ENCODE measurements around the gene NELFCD. TPM values are rescaled to one million over a fixed set of nuclear protein-coding genes. Genes with fewer than 3 reads are reported as not detected.

Gene NELFCD
- total RNA-seq, 2 experiments from 2014 or later, result 95.7 to 97.0 TPM

DNA sequence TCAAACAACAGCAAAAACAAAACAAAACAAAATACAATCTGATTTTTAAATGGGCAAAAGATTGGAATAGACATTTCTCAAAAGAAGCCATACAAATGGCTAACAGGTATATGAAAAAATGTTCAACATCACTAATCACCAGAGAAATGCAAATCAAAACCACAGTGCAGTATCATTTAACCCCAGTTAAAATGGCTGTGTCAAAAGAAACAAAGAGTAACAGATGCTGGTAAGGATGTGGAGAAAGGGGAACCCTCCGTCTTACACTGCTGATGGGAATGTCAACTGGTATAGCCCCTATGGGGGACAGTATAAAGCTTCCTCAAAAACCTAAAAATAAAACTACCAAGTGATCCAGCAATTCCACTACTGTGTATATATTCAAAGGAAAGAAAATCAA lies 10.9 kb upstream of the NELFCD start:
- Histone ChIP-seq H3K27ac (ENCODE audit: low read depth in 1 of 2, low read length in 2 of 2) (no peak overlapping the region), H3K4me3 (ENCODE audit: low read length) (no peak overlapping the region), H3K36me3 (ENCODE audit: insufficient read depth, low read length) (no peaks in the 10 kb centered on the region), H3K9me3 (ENCODE audit: control insufficient read depth in 1 of 2, insufficient read depth in 1 of 2, low read length in 2 of 2) (peaks cover 5 to 6% of the 10 kb centered on the region in 2 experiments), H3K4me1 (ENCODE audit: insufficient read depth, low read length) (no peaks in the 10 kb centered on the region), H3K27me3 (ENCODE audit: control insufficient read depth in 1 of 2, insufficient read depth in 2 of 2, low read length in 2 of 2) (no peaks in the 10 kb centered on the region)
- TF ChIP-seq, protein P1, sequence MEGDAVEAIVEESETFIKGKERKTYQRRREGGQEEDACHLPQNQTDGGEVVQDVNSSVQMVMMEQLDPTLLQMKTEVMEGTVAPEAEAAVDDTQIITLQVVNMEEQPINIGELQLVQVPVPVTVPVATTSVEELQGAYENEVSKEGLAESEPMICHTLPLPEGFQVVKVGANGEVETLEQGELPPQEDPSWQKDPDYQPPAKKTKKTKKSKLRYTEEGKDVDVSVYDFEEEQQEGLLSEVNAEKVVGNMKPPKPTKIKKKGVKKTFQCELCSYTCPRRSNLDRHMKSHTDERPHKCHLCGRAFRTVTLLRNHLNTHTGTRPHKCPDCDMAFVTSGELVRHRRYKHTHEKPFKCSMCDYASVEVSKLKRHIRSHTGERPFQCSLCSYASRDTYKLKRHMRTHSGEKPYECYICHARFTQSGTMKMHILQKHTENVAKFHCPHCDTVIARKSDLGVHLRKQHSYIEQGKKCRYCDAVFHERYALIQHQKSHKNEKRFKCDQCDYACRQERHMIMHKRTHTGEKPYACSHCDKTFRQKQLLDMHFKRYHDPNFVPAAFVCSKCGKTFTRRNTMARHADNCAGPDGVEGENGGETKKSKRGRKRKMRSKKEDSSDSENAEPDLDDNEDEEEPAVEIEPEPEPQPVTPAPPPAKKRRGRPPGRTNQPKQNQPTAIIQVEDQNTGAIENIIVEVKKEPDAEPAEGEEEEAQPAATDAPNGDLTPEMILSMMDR (IDR thresholded peaks at IDR 0.05), result no peak
- Mint-ChIP-seq H3K27ac (no peak overlapping the region), H3K27me3 (peaks cover 5% of the 10 kb centered on the region), H3K4me1 (ENCODE audit: low read depth) (no peaks in the 10 kb centered on the region), H3K36me3 (ENCODE audit: low read depth) (no peaks in the 10 kb centered on the region), H3K4me3 (no peak overlapping the region), H3K9me3 (no peaks in the 10 kb centered on the region)
- intact Hi-C loops (cut with DNase I, micrococcal nuclease), result no loop called here
- ChIA-PET POLR2A (interaction anchor here (1.2 kb wide), 1 partner anchor 9 kb away, joined by 3 read pairs; no protein-coding TSS in a partner anchor), CTCF (no interaction called here)
- no peak for DNase-seq
- no peak for ATAC-seq (ENCODE audit: poor library complexity)

DNA sequence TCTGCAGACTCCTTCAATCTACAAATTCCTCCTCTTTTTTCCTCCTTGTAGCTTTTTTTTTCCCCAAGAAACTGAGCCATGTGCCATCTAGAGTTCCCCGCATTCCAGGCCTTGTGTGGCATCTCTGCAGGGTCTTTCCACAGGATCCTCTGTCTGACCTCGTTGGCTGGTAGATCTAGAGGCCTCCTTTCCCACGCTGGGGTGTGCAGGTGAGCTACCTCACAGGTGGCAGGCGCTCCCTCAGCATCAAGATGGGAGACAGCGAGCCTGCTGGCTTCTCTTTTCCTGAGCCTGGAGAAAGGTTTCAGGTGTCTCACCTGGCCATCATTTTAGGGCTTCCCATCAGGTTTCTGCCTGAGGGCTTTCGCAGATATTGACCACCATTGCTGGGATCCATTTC lies 9.6 kb upstream of the NELFCD start:
- Histone ChIP-seq H3K36me3 (ENCODE audit: insufficient read depth, low read length) (no peaks in the 10 kb centered on the region), H3K9me3 (ENCODE audit: control insufficient read depth in 1 of 2, insufficient read depth in 1 of 2, low read length in 2 of 2) (peaks cover 6 to 17% of the 10 kb centered on the region in 2 experiments), H3K27me3 (ENCODE audit: control insufficient read depth in 1 of 2, insufficient read depth in 2 of 2, low read length in 2 of 2) (no peaks in the 10 kb centered on the region), H3K4me1 (ENCODE audit: insufficient read depth, low read length) (no peaks in the 10 kb centered on the region), H3K4me3 (ENCODE audit: low read length) (no peak overlapping the region), H3K27ac (ENCODE audit: low read depth in 1 of 2, low read length in 2 of 2) (no peak overlapping the region)
- DNase-seq (no peak), ATAC-seq (ENCODE audit: poor library complexity) (no peak)
- H3K36me3 Mint-ChIP-seq (ENCODE audit: low read depth), result no peaks in the 10 kb centered on the region
- CTCF ChIA-PET, result no interaction called here
- TF ChIP-seq, protein P1 (IDR thresholded peaks at IDR 0.05), result no peak
- no peak overlapping the region for H3K4me3 Mint-ChIP-seq
- H3K27me3 Mint-ChIP-seq, result peaks cover 5% of the 10 kb centered on the region
- no peaks in the 10 kb centered on the region for H3K4me1 Mint-ChIP-seq (ENCODE audit: low read depth)
- no peaks in the 10 kb centered on the region for H3K9me3 Mint-ChIP-seq
- intact Hi-C loops (cut with DNase I, micrococcal nuclease), result no loop called here
- no peak overlapping the region for H3K27ac Mint-ChIP-seq
- POLR2A ChIA-PET, result interaction anchor here (0.7 kb wide), 1 partner anchor 32 kb away, joined by 4 read pairs; no protein-coding TSS in a partner anchor

DNA sequence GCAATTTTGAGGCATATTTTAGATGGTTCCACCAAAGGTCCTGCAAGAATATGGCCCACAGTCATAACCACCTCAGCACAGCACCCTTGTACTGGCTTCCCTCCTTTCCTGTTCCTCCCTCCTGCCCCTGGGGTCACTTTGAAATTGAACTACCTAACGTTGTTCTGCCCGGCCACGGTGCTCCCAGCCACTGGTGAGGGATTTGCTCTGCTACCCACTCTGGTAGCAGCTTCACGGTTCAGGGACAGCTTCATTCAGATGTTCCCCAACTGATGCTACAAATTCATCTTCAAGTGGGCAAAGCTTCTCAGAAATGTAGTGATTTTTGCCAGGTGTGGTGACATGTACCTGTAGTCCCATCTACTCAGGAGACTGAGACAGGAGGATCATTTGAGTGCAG lies 7.9 kb upstream of the NELFCD start:
- POLR2A ChIA-PET, result no interaction called here
- Mint-ChIP-seq H3K36me3 (ENCODE audit: low read depth) (no peaks in the 10 kb centered on the region), H3K27me3 (peaks cover 5% of the 10 kb centered on the region), H3K27ac (no peak overlapping the region), H3K4me3 (no peak overlapping the region), H3K9me3 (peaks cover 3% of the 10 kb centered on the region), H3K4me1 (ENCODE audit: low read depth) (no peaks in the 10 kb centered on the region)
- Histone ChIP-seq H3K4me1 (ENCODE audit: insufficient read depth, low read length) (no peaks in the 10 kb centered on the region), H3K27me3 (ENCODE audit: control insufficient read depth in 1 of 2, insufficient read depth in 2 of 2, low read length in 2 of 2) (no peaks in the 10 kb centered on the region), H3K4me3 (ENCODE audit: low read length) (no peak overlapping the region), H3K9me3 (ENCODE audit: control insufficient read depth in 1 of 2, insufficient read depth in 1 of 2, low read length in 2 of 2) (peaks cover 6 to 17% of the 10 kb centered on the region in 2 experiments), H3K27ac (ENCODE audit: low read depth in 1 of 2, low read length in 2 of 2) (no peak overlapping the region), H3K36me3 (ENCODE audit: insufficient read depth, low read length) (no peaks in the 10 kb centered on the region)
- CTCF ChIA-PET, result no interaction called here
- intact Hi-C loops (cut with DNase I, micrococcal nuclease), result no loop called here
- no peak for ATAC-seq (ENCODE audit: poor library complexity)
- TF ChIP-seq, protein P1 (IDR thresholded peaks at IDR 0.05), result no peak
- DNase-seq, result no peak

Data from CD4-positive, alpha-beta T cell (primary cell).